ENCODE data around the gene TIGAR. TPM values are rescaled to one million over a fixed set of nuclear protein-coding genes. Genes with fewer than 3 reads are reported as not detected.

Gene TIGAR
- total and polyA plus RNA-seq, 2 donors = 9.7 to 10.7 TPM

GRCh38 chr12:4378772-4379171 lies 57.8 kb downstream of the TIGAR start:
- WGBS = 92% methylated on average over 1 of the region's 1 CpG
- no peaks in the 10 kb centered on the region for H3K36me3 ChIP-seq (ENCODE audit: control insufficient read depth in 2 of 2, insufficient read depth in 2 of 2, low read length in 1 of 2)
- H3K9me3 ChIP-seq (ENCODE audit: control insufficient read depth in 2 of 2, insufficient read depth in 1 of 2, low read length in 1 of 2) = no peaks in the 10 kb centered on the region
- no peak overlapping the region for H3K4me3 ChIP-seq (ENCODE audit: low read length in 2 of 2)
- no peaks in the 10 kb centered on the region for H3K4me1 ChIP-seq (ENCODE audit: control insufficient read depth in 2 of 2, insufficient read depth in 2 of 2, low read length in 2 of 2)
- H3K27ac ChIP-seq (ENCODE audit: low read depth in 1 of 2, low read length in 1 of 2) = no peak overlapping the region
- DNase-seq (ENCODE audit: low read depth in 6 of 9, low spot score in 9 of 9) = no peak
- peaks cover 0 to 25% of the 10 kb centered on the region in 2 donors for H3K27me3 ChIP-seq (ENCODE audit: control insufficient read depth in 2 of 2, insufficient read depth in 1 of 2, low read length in 1 of 2)

- no peak within 1 kb of the TSS for H3K27ac ChIP-seq (ENCODE audit: low read depth in 1 of 2, low read length in 1 of 2)
- no peak for DNase-seq (ENCODE audit: low read depth in 6 of 9, low spot score in 9 of 9)
- H3K9me3 ChIP-seq (ENCODE audit: control insufficient read depth in 2 of 2, insufficient read depth in 1 of 2, low read length in 1 of 2) = no peaks in the 10 kb centered on the region
- peaks cover 0 to 25% of the 10 kb centered on the region in 2 donors for H3K27me3 ChIP-seq (ENCODE audit: control insufficient read depth in 2 of 2, insufficient read depth in 1 of 2, low read length in 1 of 2)
- H3K4me3 ChIP-seq (ENCODE audit: low read length in 2 of 2) = no peak within 1 kb of the TSS
- H3K4me1 ChIP-seq (ENCODE audit: control insufficient read depth in 2 of 2, insufficient read depth in 2 of 2, low read length in 2 of 2) = no peaks in the 10 kb centered on the region
- 43% methylated on average over 7 of the region's 7 CpGs for WGBS
- H3K36me3 ChIP-seq (ENCODE audit: control insufficient read depth in 2 of 2, insufficient read depth in 2 of 2, low read length in 1 of 2) = no peaks in the 10 kb centered on the region
These were observed 58.4 kb downstream of the TIGAR start, which contains the start of gene FGF23 for GRCh38 chr12:4379405-4379804. Gene FGF23, minus strand, starts transcription at chr12:4379712. Its CDS starts 130 bp downstream, at chr12:4379582.

- H3K4me1 ChIP-seq (ENCODE audit: control insufficient read depth in 2 of 2, insufficient read depth in 2 of 2, low read length in 2 of 2) = no peaks in the 10 kb centered on the region
- 92% methylated on average over 4 of the region's 4 CpGs for WGBS
These were observed 59.3 kb downstream of the TIGAR start for GRCh38 chr12:4380332-4380731.

GRCh38 chr12:4383304-4383865 lies 62.4 kb downstream of the TIGAR start:
- peak in 2 of 9 donors; percentile 9 to 31 for DNase-seq (ENCODE audit: low read depth in 6 of 9, low spot score in 9 of 9)
- Histone ChIP-seq H3K27me3 (ENCODE audit: control insufficient read depth in 2 of 2, insufficient read depth in 1 of 2, low read length in 1 of 2) (peaks cover 0 to 22% of the 10 kb centered on the region in 2 donors), H3K4me3 (ENCODE audit: low read length in 2 of 2) (no peak overlapping the region), H3K27ac (ENCODE audit: low read depth in 1 of 2, low read length in 1 of 2) (no peak overlapping the region), H3K36me3 (ENCODE audit: control insufficient read depth in 2 of 2, insufficient read depth in 2 of 2, low read length in 1 of 2) (no peaks in the 10 kb centered on the region), H3K9me3 (ENCODE audit: control insufficient read depth in 2 of 2, insufficient read depth in 1 of 2, low read length in 1 of 2) (no peaks in the 10 kb centered on the region), H3K4me1 (ENCODE audit: control insufficient read depth in 2 of 2, insufficient read depth in 2 of 2, low read length in 2 of 2) (no peaks in the 10 kb centered on the region)
- 84% methylated on average over 8 of the region's 8 CpGs for WGBS

More at GRCh38 chr12:4380332-4380731, 59.3 kb downstream of the TIGAR start:
- no peak overlapping the region for H3K27ac ChIP-seq (ENCODE audit: low read depth in 1 of 2, low read length in 1 of 2)
- peaks cover 0 to 22% of the 10 kb centered on the region in 2 donors for H3K27me3 ChIP-seq (ENCODE audit: control insufficient read depth in 2 of 2, insufficient read depth in 1 of 2, low read length in 1 of 2)
- DNase-seq (ENCODE audit: low read depth in 6 of 9, low spot score in 9 of 9) = no peak
- no peaks in the 10 kb centered on the region for H3K9me3 ChIP-seq (ENCODE audit: control insufficient read depth in 2 of 2, insufficient read depth in 1 of 2, low read length in 1 of 2)
- no peaks in the 10 kb centered on the region for H3K36me3 ChIP-seq (ENCODE audit: control insufficient read depth in 2 of 2, insufficient read depth in 2 of 2, low read length in 1 of 2)
- no peak overlapping the region for H3K4me3 ChIP-seq (ENCODE audit: low read length in 2 of 2)

- DNase-seq (ENCODE audit: low read depth in 6 of 9, low spot score in 9 of 9) = no peak
These were observed 65.8 kb downstream of the TIGAR start for GRCh38 chr12:4386801-4387200.

GRCh38 chr12:4387607-4388006 lies 66.6 kb downstream of the TIGAR start:
- 96% methylated on average over 5 of the region's 5 CpGs for WGBS
- no peak for DNase-seq (ENCODE audit: low read depth in 6 of 9, low spot score in 9 of 9)
- H3K4me1 ChIP-seq (ENCODE audit: control insufficient read depth in 2 of 2, insufficient read depth in 2 of 2, low read length in 2 of 2) = peaks cover 0 to 4% of the 10 kb centered on the region in 2 donors
- H3K4me3 ChIP-seq (ENCODE audit: low read length in 2 of 2) = no peak overlapping the region
- peaks cover 0 to 6% of the 10 kb centered on the region in 2 donors for H3K27me3 ChIP-seq (ENCODE audit: control insufficient read depth in 2 of 2, insufficient read depth in 1 of 2, low read length in 1 of 2)
- no peak overlapping the region for H3K27ac ChIP-seq (ENCODE audit: low read depth in 1 of 2, low read length in 1 of 2)
- H3K36me3 ChIP-seq (ENCODE audit: control insufficient read depth in 2 of 2, insufficient read depth in 2 of 2, low read length in 1 of 2) = no peaks in the 10 kb centered on the region
- H3K9me3 ChIP-seq (ENCODE audit: control insufficient read depth in 2 of 2, insufficient read depth in 1 of 2, low read length in 1 of 2) = no peaks in the 10 kb centered on the region

More at GRCh38 chr12:4386801-4387200, 65.8 kb downstream of the TIGAR start:
- Histone ChIP-seq H3K27ac (ENCODE audit: low read depth in 1 of 2, low read length in 1 of 2) (no peak overlapping the region), H3K27me3 (ENCODE audit: control insufficient read depth in 2 of 2, insufficient read depth in 1 of 2, low read length in 1 of 2) (peaks cover 0 to 2% of the 10 kb centered on the region in 2 donors), H3K4me3 (ENCODE audit: low read length in 2 of 2) (no peak overlapping the region), H3K9me3 (ENCODE audit: control insufficient read depth in 2 of 2, insufficient read depth in 1 of 2, low read length in 1 of 2) (no peaks in the 10 kb centered on the region), H3K4me1 (ENCODE audit: control insufficient read depth in 2 of 2, insufficient read depth in 2 of 2, low read length in 2 of 2) (no peaks in the 10 kb centered on the region), H3K36me3 (ENCODE audit: control insufficient read depth in 2 of 2, insufficient read depth in 2 of 2, low read length in 1 of 2) (no peaks in the 10 kb centered on the region)
- WGBS = 94% methylated on average over 4 of the region's 4 CpGs

- Histone ChIP-seq H3K4me1 (ENCODE audit: control insufficient read depth in 2 of 2, insufficient read depth in 2 of 2, low read length in 2 of 2) (peaks cover 0 to 7% of the 10 kb centered on the region in 2 donors), H3K4me3 (ENCODE audit: low read length in 2 of 2) (no peak overlapping the region), H3K27me3 (ENCODE audit: control insufficient read depth in 2 of 2, insufficient read depth in 1 of 2, low read length in 1 of 2) (peaks cover 0 to 6% of the 10 kb centered on the region in 2 donors), H3K9me3 (ENCODE audit: control insufficient read depth in 2 of 2, insufficient read depth in 1 of 2, low read length in 1 of 2) (no peaks in the 10 kb centered on the region), H3K27ac (ENCODE audit: low read depth in 1 of 2, low read length in 1 of 2) (no peak overlapping the region), H3K36me3 (ENCODE audit: control insufficient read depth in 2 of 2, insufficient read depth in 2 of 2, low read length in 1 of 2) (no peaks in the 10 kb centered on the region)
- 76% methylated on average over 1 of the region's 1 CpG for WGBS
- DNase-seq (ENCODE audit: low read depth in 6 of 9, low spot score in 9 of 9) = no peak
These were observed 67.0 kb downstream of the TIGAR start for GRCh38 chr12:4388032-4388431.

- Histone ChIP-seq H3K4me1 (ENCODE audit: control insufficient read depth in 2 of 2, insufficient read depth in 2 of 2, low read length in 2 of 2) (peaks cover 0 to 7% of the 10 kb centered on the region in 2 donors), H3K27ac (ENCODE audit: low read depth in 1 of 2, low read length in 1 of 2) (no peak overlapping the region), H3K4me3 (ENCODE audit: low read length in 2 of 2) (no peak overlapping the region), H3K36me3 (ENCODE audit: control insufficient read depth in 2 of 2, insufficient read depth in 2 of 2, low read length in 1 of 2) (no peaks in the 10 kb centered on the region), H3K9me3 (ENCODE audit: control insufficient read depth in 2 of 2, insufficient read depth in 1 of 2, low read length in 1 of 2) (no peaks in the 10 kb centered on the region), H3K27me3 (ENCODE audit: control insufficient read depth in 2 of 2, insufficient read depth in 1 of 2, low read length in 1 of 2) (peaks cover 0 to 6% of the 10 kb centered on the region in 2 donors)
- DNase-seq (ENCODE audit: low read depth in 6 of 9, low spot score in 9 of 9) = no peak
- WGBS = 71% methylated on average over 2 of the region's 2 CpGs
These were observed 67.6 kb downstream of the TIGAR start for GRCh38 chr12:4388662-4389061.

- Histone ChIP-seq H3K27me3 (ENCODE audit: control insufficient read depth in 2 of 2, insufficient read depth in 1 of 2, low read length in 1 of 2) (peaks cover 0 to 6% of the 10 kb centered on the region in 2 donors), H3K36me3 (ENCODE audit: control insufficient read depth in 2 of 2, insufficient read depth in 2 of 2, low read length in 1 of 2) (no peaks in the 10 kb centered on the region), H3K9me3 (ENCODE audit: control insufficient read depth in 2 of 2, insufficient read depth in 1 of 2, low read length in 1 of 2) (no peaks in the 10 kb centered on the region), H3K4me3 (ENCODE audit: low read length in 2 of 2) (no peak overlapping the region), H3K27ac (ENCODE audit: low read depth in 1 of 2, low read length in 1 of 2) (no peak overlapping the region), H3K4me1 (ENCODE audit: control insufficient read depth in 2 of 2, insufficient read depth in 2 of 2, low read length in 2 of 2) (peaks cover 0 to 7% of the 10 kb centered on the region in 2 donors)
- peak in 1 of 9 donors; percentile 15 for DNase-seq (ENCODE audit: low read depth in 6 of 9, low spot score in 9 of 9)
- WGBS = 31% methylated on average over 15 of the region's 15 CpGs
These were observed 71.3 kb downstream of the TIGAR start for GRCh38 chr12:4392223-4392742.

Measured in thymus (tissue), 11 donors.